B cell (primary cell): ENCODE results near the gene CA5A. TPM values are rescaled to one million over a fixed set of nuclear protein-coding genes. Genes with fewer than 3 reads are reported as not detected.
"Not testable (repeated sequence)": the region's sequence is repeated elsewhere in the genome, so short reads cannot be mapped to it uniquely, and the experiment has no call there.

Experiments used
- ATAC-seq: fragments of 200-7000 bp; cut with Tn5 transposase; one replicate; pipeline ENCODE4 v1.10.0; 2021; ENCODE audit warnings: low read depth, mild to moderate bottlenecking, moderate number of reproducible peaks, moderate library complexity
- CTCF ChIA-PET: fragments of 350-600 bp; sonication (Branson Sonifier 250); formaldehyde crosslinking; loops from one replicate; lab custom pipeline; 2021; ENCODE audit warnings: antibody characterized with exemption, inconsistent platforms; lab: Charles Lee
- POLR2A ChIA-PET: fragments of 350-600 bp; sonication (Branson Sonifier 250); formaldehyde crosslinking; loops from one replicate; lab custom pipeline; 2021; ENCODE audit warnings: antibody characterized with exemption; lab: Charles Lee
- DNase-seq: peaks from one replicate; pipeline ENCODE4 v3.0.0; 2013
- H2AFZ ChIP-seq: 2 replicates; pipeline ENCODE4 v1.6.1; 2012; ENCODE audit warnings: mild to moderate bottlenecking, low read depth, low read length; ENCODE audit not compliant: insufficient read depth, poor library complexity, severe bottlenecking
- H3K27ac ChIP-seq, 2 donors: 1 replicate in 1 of 2; 2 replicates in 1 of 2; pipeline ENCODE4 v1.5.1; 2012 to 2013; ENCODE audit warnings: low read length in 2 of 2, mild to moderate bottlenecking in 2 of 2, moderate library complexity in 1 of 2
- H3K27me3 ChIP-seq, 4 experiments: fragments of 200-600 bp in 1 of 4; sonication (generic) in 1 of 4; replicated peaks in 1 of 4; 1 replicate in 2 of 4; 2 replicates in 2 of 4; pipeline versions ENCODE4 v1.6.1 to v1.7.0; 2013 to 2016; ENCODE audit warnings: low read length in 3 of 4, mild to moderate bottlenecking in 2 of 4, mixed read lengths in 1 of 4, moderate library complexity in 1 of 4; ENCODE audit not compliant: insufficient read depth in 4 of 4, control insufficient read depth in 3 of 4; ENCODE audit errors: control extremely low read depth in 1 of 4
- H3K36me3 ChIP-seq, 2 experiments: replicated peaks in 1 of 2; 1 replicate in 1 of 2; 2 replicates in 1 of 2; pipeline versions ENCODE4 v1.6.1 to v1.7.1; 2013; ENCODE audit warnings: low read length in 1 of 2; ENCODE audit not compliant: insufficient read depth in 2 of 2, control insufficient read depth in 1 of 2; ENCODE audit errors: control extremely low read depth in 1 of 2, extremely low read depth in 1 of 2
- H3K4me1 ChIP-seq, 2 donors: fragments of 200-600 bp in 1 of 2; sonication (generic) in 1 of 2; 1 replicate in 1 of 2; 2 replicates in 1 of 2; pipeline versions ENCODE4 v1.5.1 to v1.6.1; 2013 to 2017; ENCODE audit warnings: low read length in 2 of 2; ENCODE audit not compliant: control insufficient read depth in 2 of 2, insufficient read depth in 2 of 2
- H3K4me2 ChIP-seq: replicated peaks from 2 replicates; pipeline ENCODE3; 2012; ENCODE audit warnings: mild to moderate bottlenecking, low read depth, low read length; ENCODE audit not compliant: poor library complexity, severe bottlenecking
- H3K4me3 ChIP-seq, 5 experiments: fragments of 200-600 bp in 1 of 5; sonication (generic) in 1 of 5; 1 replicate in 3 of 5; 2 replicates in 2 of 5; pipeline versions ENCODE4 v1.5.1 to v1.7.0; 2011 to 2016; ENCODE audit warnings: low read length in 4 of 5, mild to moderate bottlenecking in 4 of 5, low read depth in 2 of 5, control low read depth in 1 of 5, moderate library complexity in 1 of 5; ENCODE audit not compliant: insufficient read depth in 1 of 5; ENCODE audit errors: control extremely low read depth in 1 of 5, extremely low read depth in 1 of 5
- H3K79me2 ChIP-seq: fragments of 200-600 bp; sonication (generic); one replicate; pipeline ENCODE4 v1.6.0; 2016; ENCODE audit warnings: low read length; ENCODE audit not compliant: control insufficient read depth, insufficient read depth
- H3K9ac ChIP-seq: fragments of 200-600 bp; sonication (generic); 2 replicates; pipeline ENCODE4 v1.6.1; 2017; ENCODE audit warnings: mild to moderate bottlenecking, low read length, moderate library complexity
- H3K9me3 ChIP-seq, 3 donors: one replicate each; pipeline versions ENCODE4 v1.6.1 to v1.7.1; 2013; ENCODE audit warnings: low read length in 2 of 3; ENCODE audit not compliant: control insufficient read depth in 2 of 3, insufficient read depth in 1 of 3; ENCODE audit errors: control extremely low read depth in 1 of 3
- H4K20me1 ChIP-seq: 2 replicates; pipeline ENCODE4 v1.6.0; 2012; ENCODE audit warnings: mild to moderate bottlenecking, low read length; ENCODE audit not compliant: insufficient read depth, control insufficient read depth, poor library complexity, severe bottlenecking
- H3K27ac Mint-ChIP-seq: one replicate; pipeline ENCODE4 v1.8.0; 2021; ENCODE audit warnings: mixed read lengths
- H3K27me3 Mint-ChIP-seq: one replicate; pipeline ENCODE4 v1.8.0; 2021; ENCODE audit warnings: mixed read lengths
- H3K4me1 Mint-ChIP-seq: one replicate; pipeline ENCODE4 v1.8.0; 2021; ENCODE audit warnings: mixed read lengths
- H3K4me3 Mint-ChIP-seq: one replicate; pipeline ENCODE4 v1.8.0; 2021; ENCODE audit warnings: mixed read lengths
- H3K9me3 Mint-ChIP-seq: one replicate; pipeline ENCODE4 v1.8.0; 2022; ENCODE audit warnings: mixed read lengths; ENCODE audit not compliant: insufficient read depth
- EZH2 ChIP-seq: IDR thresholded peaks from 2 replicates; pipeline ENCODE4 v1.6.1; 2012; ENCODE audit warnings: borderline replicate concordance, low read depth, mild to moderate bottlenecking, moderate library complexity, low read length; ENCODE audit not compliant: insufficient read depth, poor library complexity, severe bottlenecking
- WGBS: methylation state at CpG from one replicate; pipeline ENCODE4 v1.1.5; 2013; ENCODE audit warnings: missing lambda C conversion rate; ENCODE audit not compliant: insufficient coverage; 5-methylcytosine and 5-hydroxymethylcytosine counted together
- intact Hi-C: fragments of 100-400 bp; cut with micrococcal nuclease; formaldehyde crosslinking; loops from one replicate; pipeline ENCODE4 v1.10.0; 2022
- polyA plus RNA-seq: library from polyadenylated mRNA; depleted of rRNA; stranded (reverse); fragments of >200 nt; gene quantifications from 2 replicates; pipeline ENCODE4 v1.2.3, GENCODE V29; 2012
- total RNA-seq, 2 donors: library from RNA; stranded (reverse); fragments of 120-200 nt in 1 of 2; gene quantifications; 1 replicate in 1 of 2; 2 replicates in 1 of 2; pipeline versions ENCODE4 v1.2.3 to v1.2.4, GENCODE V29; 2013 to 2022
- TF ChIP-seq, protein P1 (sequence below): fragments of 200-600 bp; IDR thresholded peaks from one replicate; pipeline ENCODE4 v1.8.0; 2022; ENCODE audit warnings: antibody characterized with exemption, mild to moderate bottlenecking

CA5A gene
- total and polyA plus RNA-seq, 2 donors (not counting 1 experiment from before 2014, with no cell fraction given): 0.27 TPM; not detected in 1

DNA sequence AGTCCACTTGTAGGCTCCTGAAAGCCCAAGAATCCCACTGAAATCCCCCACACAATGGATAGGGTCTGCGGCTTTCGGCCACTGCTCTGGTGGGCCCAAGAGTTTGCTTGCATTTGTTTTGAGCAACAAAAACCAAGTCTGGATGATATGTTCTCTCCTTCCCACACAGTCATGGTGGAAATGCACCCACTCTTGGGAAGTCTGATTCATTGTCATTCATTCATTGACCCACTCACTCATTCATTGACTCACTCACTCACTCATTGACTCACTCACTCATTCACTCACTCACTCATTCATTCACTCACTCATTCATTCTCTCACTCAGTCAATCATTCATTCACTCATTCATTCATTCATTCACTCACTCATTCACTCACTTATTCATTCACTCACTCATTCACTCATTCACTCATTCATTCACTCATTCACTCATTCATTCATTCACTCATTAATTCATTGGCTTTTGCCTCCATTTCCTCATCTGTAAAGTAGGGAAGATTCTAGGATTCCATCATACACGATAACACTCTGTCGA is 2.2 kb upstream of the CA5A start:
- CTCF ChIA-PET: interaction anchor here (0.6 kb wide), 1 partner anchor 90 kb away, joined by 4 read pairs; no protein-coding TSS in a partner anchor
- intact Hi-C loops: no loop called here
- 100% methylated on average over 4 of the region's 4 CpGs for WGBS

DNA sequence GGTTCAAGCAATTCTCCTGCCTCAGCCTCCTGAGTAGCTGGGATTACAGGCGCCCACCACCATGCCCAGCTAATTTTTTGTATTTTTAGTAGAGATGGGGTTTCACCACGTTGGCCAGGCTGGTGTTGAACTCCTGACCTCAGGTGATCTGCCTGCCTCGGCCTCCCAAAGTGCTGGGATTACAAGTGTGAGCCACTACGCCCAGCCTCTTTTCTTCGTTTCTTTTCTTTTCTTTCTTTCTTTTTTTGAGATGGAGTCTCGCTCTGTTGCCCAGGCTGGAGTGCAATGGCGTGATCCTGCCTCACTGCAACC is 858 bp upstream of the CA5A start:
- CTCF ChIA-PET, H3K4me1 Mint-ChIP-seq, POLR2A ChIA-PET, H3K9ac ChIP-seq, intact Hi-C loops, DNase-seq, H3K36me3 ChIP-seq, H3K79me2 ChIP-seq, H3K27ac ChIP-seq, H3K4me3 ChIP-seq, H2AFZ ChIP-seq, H4K20me1 ChIP-seq, H3K4me1 ChIP-seq, H3K9me3 Mint-ChIP-seq, ATAC-seq, H3K27me3 ChIP-seq, H3K4me3 Mint-ChIP-seq, H3K27ac Mint-ChIP-seq, H3K9me3 ChIP-seq, H3K4me2 ChIP-seq: not testable (repeated sequence)
- peaks cover 14% of the 10 kb centered on the region for H3K27me3 Mint-ChIP-seq
- WGBS: 94% methylated on average over 5 of the region's 7 CpGs

More for the DNA sequence above, 2.2 kb upstream of the CA5A start:
- Histone ChIP-seq H4K20me1 (no peaks in the 10 kb centered on the region), H2AFZ (no peak overlapping the region), H3K27ac (no peak overlapping the region), H3K36me3 (no peaks in the 10 kb centered on the region), H3K27me3 (no peaks in the 10 kb centered on the region), H3K9ac (no peak overlapping the region), H3K4me1 (peaks cover 0 to 7% of the 10 kb centered on the region in 2 donors), H3K79me2 (no peaks in the 10 kb centered on the region), H3K9me3 (no peaks in the 10 kb centered on the region), H3K4me2 (no peak overlapping the region), H3K4me3 (no peak overlapping the region)
- Mint-ChIP-seq H3K4me3 (no peak overlapping the region), H3K4me1 (peaks cover 5% of the 10 kb centered on the region), H3K9me3 (no peaks in the 10 kb centered on the region), H3K27me3 (peaks cover 11% of the 10 kb centered on the region), H3K27ac (no peak overlapping the region)
- ATAC-seq: no peak
- no peak for DNase-seq
- no peak for TF ChIP-seq EZH2
- TF ChIP-seq, protein P1, sequence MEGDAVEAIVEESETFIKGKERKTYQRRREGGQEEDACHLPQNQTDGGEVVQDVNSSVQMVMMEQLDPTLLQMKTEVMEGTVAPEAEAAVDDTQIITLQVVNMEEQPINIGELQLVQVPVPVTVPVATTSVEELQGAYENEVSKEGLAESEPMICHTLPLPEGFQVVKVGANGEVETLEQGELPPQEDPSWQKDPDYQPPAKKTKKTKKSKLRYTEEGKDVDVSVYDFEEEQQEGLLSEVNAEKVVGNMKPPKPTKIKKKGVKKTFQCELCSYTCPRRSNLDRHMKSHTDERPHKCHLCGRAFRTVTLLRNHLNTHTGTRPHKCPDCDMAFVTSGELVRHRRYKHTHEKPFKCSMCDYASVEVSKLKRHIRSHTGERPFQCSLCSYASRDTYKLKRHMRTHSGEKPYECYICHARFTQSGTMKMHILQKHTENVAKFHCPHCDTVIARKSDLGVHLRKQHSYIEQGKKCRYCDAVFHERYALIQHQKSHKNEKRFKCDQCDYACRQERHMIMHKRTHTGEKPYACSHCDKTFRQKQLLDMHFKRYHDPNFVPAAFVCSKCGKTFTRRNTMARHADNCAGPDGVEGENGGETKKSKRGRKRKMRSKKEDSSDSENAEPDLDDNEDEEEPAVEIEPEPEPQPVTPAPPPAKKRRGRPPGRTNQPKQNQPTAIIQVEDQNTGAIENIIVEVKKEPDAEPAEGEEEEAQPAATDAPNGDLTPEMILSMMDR: no peak
- POLR2A ChIA-PET: no interaction called here

DNA sequence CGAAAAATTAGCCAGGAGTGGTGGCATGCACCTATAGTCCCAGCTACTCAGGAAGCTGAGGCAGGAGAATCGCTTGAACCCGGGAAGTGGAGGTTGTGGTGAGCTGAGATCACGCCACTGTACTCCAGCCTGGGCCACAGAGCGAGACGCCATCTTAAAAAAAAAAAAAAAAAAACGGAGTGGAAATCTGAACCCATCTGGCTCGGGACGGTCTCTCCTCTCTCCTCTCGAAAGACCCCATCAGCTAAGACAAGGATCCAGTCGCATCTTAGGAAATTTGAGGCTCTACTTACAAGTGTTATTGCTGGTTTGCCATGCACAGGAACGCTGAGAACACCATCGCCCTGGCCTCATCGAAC is 334 bp downstream of the CA5A start:
- 93% methylated on average over 4 of the region's 14 CpGs for WGBS
- POLR2A ChIA-PET, CTCF ChIA-PET: not testable (repeated sequence)

More for the DNA sequence above, 334 bp downstream of the CA5A start:
- intact Hi-C loops, ATAC-seq, H3K4me2 ChIP-seq, H3K27ac ChIP-seq, H2AFZ ChIP-seq, H3K9me3 ChIP-seq, H3K27ac Mint-ChIP-seq, H3K27me3 ChIP-seq, DNase-seq, H3K79me2 ChIP-seq, H3K4me3 Mint-ChIP-seq, H3K4me1 ChIP-seq, H3K9me3 Mint-ChIP-seq, H3K4me3 ChIP-seq, H3K4me1 Mint-ChIP-seq, H3K9ac ChIP-seq, H3K36me3 ChIP-seq, H4K20me1 ChIP-seq: not testable (repeated sequence)
- peaks cover 16% of the 10 kb centered on the region for H3K27me3 Mint-ChIP-seq
